Glutamatergic neuron (in vitro differentiated cells): ENCODE results near the gene BTBD9. TPM values are rescaled to one million over a fixed set of nuclear protein-coding genes. Genes with fewer than 3 reads are reported as not detected.
A peak's percentile ranks its signal among the peaks of the same experiment; 100 is the strongest.

Experiments
- DNase-seq: peaks from one replicate; pipeline ENCODE4 v3.0.0; 2022
- H3K27ac Mint-ChIP-seq: one replicate; pipeline ENCODE4 v1.8.0; 2020; ENCODE audit warnings: mild to moderate bottlenecking, mixed read lengths, inconsistent platforms; ENCODE audit not compliant: unreplicated experiment
- H3K27me3 Mint-ChIP-seq: one replicate; pipeline ENCODE4 v1.8.0; 2020; ENCODE audit warnings: mild to moderate bottlenecking, moderate library complexity, mixed read lengths, inconsistent platforms; ENCODE audit not compliant: unreplicated experiment
- H3K36me3 Mint-ChIP-seq: one replicate; pipeline ENCODE4 v1.8.0; 2020; ENCODE audit warnings: mild to moderate bottlenecking, mixed read lengths, inconsistent platforms; ENCODE audit not compliant: unreplicated experiment
- H3K4me1 Mint-ChIP-seq: one replicate; pipeline ENCODE4 v1.8.0; 2020; ENCODE audit warnings: mild to moderate bottlenecking, low read depth, mixed read lengths, inconsistent platforms; ENCODE audit not compliant: unreplicated experiment
- H3K4me3 Mint-ChIP-seq: one replicate; pipeline ENCODE4 v1.8.0; 2020; ENCODE audit warnings: mild to moderate bottlenecking, mixed read lengths, inconsistent platforms; ENCODE audit not compliant: unreplicated experiment
- H3K9me3 Mint-ChIP-seq: one replicate; pipeline ENCODE4 v1.8.0; 2020; ENCODE audit warnings: mild to moderate bottlenecking, moderate library complexity, mixed read lengths, inconsistent platforms; ENCODE audit not compliant: unreplicated experiment
- CTCF ChIP-seq: fragments of 200-600 bp; sonication (generic); IDR thresholded peaks from one replicate; pipeline ENCODE4 v1.5.0; 2021; ENCODE audit not compliant: partially characterized antibody, unreplicated experiment
- total RNA-seq: library from RNA; stranded (reverse); fragmentation: NEBNext Ultra II Directional; extraction: Animal tissue kit (Norgen Biotek cat#: 25700); gene quantifications from one replicate; pipeline ENCODE4 v1.2.1, GENCODE V29; 2021; ENCODE audit not compliant: unreplicated experiment

Gene BTBD9
- total RNA-seq, 1 donor from 2014 or later: 18.8 TPM

- Mint-ChIP-seq H3K36me3 (no peaks in the 10 kb centered on the region), H3K4me3 (no peak overlapping the region), H3K4me1 (peaks cover 16% of the 10 kb centered on the region), H3K27me3 (no peaks in the 10 kb centered on the region), H3K27ac (no peak overlapping the region), H3K9me3 (no peaks in the 10 kb centered on the region)
- DNase-seq: no peak
- TF ChIP-seq CTCF: no peak
These were observed 312.9 kb downstream of the BTBD9 start for GRCh38 chr6:38326837-38327236.

- Mint-ChIP-seq H3K36me3 (no peaks in the 10 kb centered on the region), H3K4me3 (peak overlapping the region; percentile 10), H3K9me3 (peaks cover under 1% of the 10 kb centered on the region), H3K4me1 (peaks cover 28% of the 10 kb centered on the region), H3K27me3 (peaks cover 1% of the 10 kb centered on the region), H3K27ac (peak overlapping the region; percentile 85)
- TF ChIP-seq CTCF: no peak
- no peak for DNase-seq
These were observed 316.5 kb downstream of the BTBD9 start for GRCh38 chr6:38323216-38323615.

GRCh38 chr6:38322138-38322537, 317.6 kb downstream of the BTBD9 start:
- Mint-ChIP-seq H3K27me3 (peaks cover 1% of the 10 kb centered on the region), H3K9me3 (peaks cover 2% of the 10 kb centered on the region), H3K27ac (no peak overlapping the region), H3K4me3 (no peak overlapping the region), H3K4me1 (peaks cover 28% of the 10 kb centered on the region), H3K36me3 (no peaks in the 10 kb centered on the region)
- DNase-seq: no peak
- no peak for TF ChIP-seq CTCF

- H3K9me3 Mint-ChIP-seq: peaks cover 2% of the 10 kb centered on the region
- peaks cover 28% of the 10 kb centered on the region for H3K4me1 Mint-ChIP-seq
- no peak overlapping the region for H3K27ac Mint-ChIP-seq
These were observed 318.9 kb downstream of the BTBD9 start for GRCh38 chr6:38320843-38321242.

GRCh38 chr6:38320358-38320757, 319.4 kb downstream of the BTBD9 start:
- no peak overlapping the region for H3K4me3 Mint-ChIP-seq
- H3K36me3 Mint-ChIP-seq: no peaks in the 10 kb centered on the region
- peaks cover 28% of the 10 kb centered on the region for H3K4me1 Mint-ChIP-seq
- TF ChIP-seq CTCF: no peak
- H3K27ac Mint-ChIP-seq: no peak overlapping the region
- peaks cover 2% of the 10 kb centered on the region for H3K9me3 Mint-ChIP-seq
- H3K27me3 Mint-ChIP-seq: peaks cover 1% of the 10 kb centered on the region
- DNase-seq: no peak

More at GRCh38 chr6:38320843-38321242, 318.9 kb downstream of the BTBD9 start:
- peaks cover 1% of the 10 kb centered on the region for H3K27me3 Mint-ChIP-seq
- TF ChIP-seq CTCF: no peak
- DNase-seq: no peak
- no peaks in the 10 kb centered on the region for H3K36me3 Mint-ChIP-seq
- peak overlapping the region; percentile 17 for H3K4me3 Mint-ChIP-seq
